Measurements from ENCODE around the gene CRP.

Gene CRP

GRCh38 chr1:159751031-159751430 is 36.6 kb upstream of the CRP start:
- DNase-seq: no peak
- Histone ChIP-seq H3K18ac (ENCODE audit: low read length) (no peak overlapping the region), H2BK120ac (ENCODE audit: low read depth, low read length) (no peak overlapping the region), H3K4ac (ENCODE audit: low read depth, low read length) (no peak overlapping the region), H2BK15ac (replicated peaks; ENCODE audit: low read depth) (no peak overlapping the region), H2AK5ac (ENCODE audit: low read length) (no peak overlapping the region), H3K36me3 (ENCODE audit: control insufficient read depth, insufficient read depth, low read length) (no peaks in the 10 kb centered on the region), H3K9ac (ENCODE audit: low read length) (no peak overlapping the region), H3K27ac (ENCODE audit: low read depth, low read length) (no peak overlapping the region), H4K5ac (ENCODE audit: low read length) (no peak overlapping the region), H3K4me1 (ENCODE audit: control insufficient read depth, low read depth, low read length) (no peaks in the 10 kb centered on the region), H3K4me3 (ENCODE audit: low read length) (no peak overlapping the region), H3K79me1 (ENCODE audit: low read length) (no peaks in the 10 kb centered on the region), H4K8ac (ENCODE audit: low read depth, low read length) (no peak overlapping the region), H3K79me2 (ENCODE audit: control insufficient read depth, insufficient read depth, low read length) (no peaks in the 10 kb centered on the region), H3K4me2 (ENCODE audit: low read length) (no peak overlapping the region), H3K56ac (ENCODE audit: low read length) (no peak overlapping the region), H3K27me3 (ENCODE audit: insufficient read depth, low read length, poor library complexity) (no peaks in the 10 kb centered on the region), H2BK5ac (ENCODE audit: low read length) (no peak overlapping the region), H3K23ac (ENCODE audit: low read length) (no peak overlapping the region)

- DNase-seq: no peak
- Histone ChIP-seq H3K56ac (ENCODE audit: low read length) (no peak overlapping the region), H3K79me2 (ENCODE audit: control insufficient read depth, insufficient read depth, low read length) (no peaks in the 10 kb centered on the region), H3K4me1 (ENCODE audit: control insufficient read depth, low read depth, low read length) (no peaks in the 10 kb centered on the region), H3K4ac (ENCODE audit: low read depth, low read length) (no peak overlapping the region), H3K4me3 (ENCODE audit: low read length) (no peak overlapping the region), H2AK5ac (ENCODE audit: low read length) (no peak overlapping the region), H2BK120ac (ENCODE audit: low read depth, low read length) (no peak overlapping the region), H3K23ac (ENCODE audit: low read length) (no peak overlapping the region), H3K27ac (ENCODE audit: low read depth, low read length) (no peak overlapping the region), H3K79me1 (ENCODE audit: low read length) (no peaks in the 10 kb centered on the region), H4K8ac (ENCODE audit: low read depth, low read length) (no peak overlapping the region), H2BK15ac (replicated peaks; ENCODE audit: low read depth) (no peak overlapping the region), H3K18ac (ENCODE audit: low read length) (no peak overlapping the region), H3K36me3 (ENCODE audit: control insufficient read depth, insufficient read depth, low read length) (no peaks in the 10 kb centered on the region), H2BK5ac (ENCODE audit: low read length) (no peak overlapping the region), H3K4me2 (ENCODE audit: low read length) (no peak overlapping the region), H3K27me3 (ENCODE audit: insufficient read depth, low read length, poor library complexity) (no peaks in the 10 kb centered on the region), H4K5ac (ENCODE audit: low read length) (no peak overlapping the region), H3K9ac (ENCODE audit: low read length) (no peak overlapping the region)
These were observed 36.2 kb upstream of the CRP start for GRCh38 chr1:159750621-159751020.

GRCh38 chr1:159749630-159750029 is 35.2 kb upstream of the CRP start:
- WGBS (ENCODE audit: extremely low coverage, insufficient coverage, low lambda C conversion rate): no CpG with 5 or more reads among the region's 2 CpGs
- Histone ChIP-seq H2BK120ac (ENCODE audit: low read depth, low read length) (no peak overlapping the region), H3K4ac (ENCODE audit: low read depth, low read length) (no peak overlapping the region), H3K23ac (ENCODE audit: low read length) (no peak overlapping the region), H3K79me2 (ENCODE audit: control insufficient read depth, insufficient read depth, low read length) (no peaks in the 10 kb centered on the region), H3K79me1 (ENCODE audit: low read length) (no peaks in the 10 kb centered on the region), H3K27ac (ENCODE audit: low read depth, low read length) (no peak overlapping the region), H3K27me3 (ENCODE audit: insufficient read depth, low read length, poor library complexity) (no peaks in the 10 kb centered on the region), H3K4me3 (ENCODE audit: low read length) (no peak overlapping the region), H3K4me1 (ENCODE audit: control insufficient read depth, low read depth, low read length) (no peaks in the 10 kb centered on the region), H2BK15ac (replicated peaks; ENCODE audit: low read depth) (no peak overlapping the region), H3K36me3 (ENCODE audit: control insufficient read depth, insufficient read depth, low read length) (no peaks in the 10 kb centered on the region), H3K18ac (ENCODE audit: low read length) (no peak overlapping the region), H3K56ac (ENCODE audit: low read length) (no peak overlapping the region), H2AK5ac (ENCODE audit: low read length) (no peak overlapping the region), H4K8ac (ENCODE audit: low read depth, low read length) (no peak overlapping the region), H3K4me2 (ENCODE audit: low read length) (no peak overlapping the region), H4K5ac (ENCODE audit: low read length) (no peak overlapping the region), H2BK5ac (ENCODE audit: low read length) (no peak overlapping the region), H3K9ac (ENCODE audit: low read length) (no peak overlapping the region)
- no peak for DNase-seq

GRCh38 chr1:159748370-159748769 is 34.0 kb upstream of the CRP start:
- no peaks in the 10 kb centered on the region for H3K27me3 ChIP-seq (ENCODE audit: insufficient read depth, low read length, poor library complexity)
- no peak overlapping the region for H3K18ac ChIP-seq (ENCODE audit: low read length)
- no peak overlapping the region for H2BK15ac ChIP-seq (replicated peaks; ENCODE audit: low read depth)
- H2AK5ac ChIP-seq (ENCODE audit: low read length): no peak overlapping the region
- no peak overlapping the region for H2BK120ac ChIP-seq (ENCODE audit: low read depth, low read length)
- H3K4me1 ChIP-seq (ENCODE audit: control insufficient read depth, low read depth, low read length): no peaks in the 10 kb centered on the region
- no peak overlapping the region for H3K9ac ChIP-seq (ENCODE audit: low read length)
- H4K5ac ChIP-seq (ENCODE audit: low read length): no peak overlapping the region
- no peak overlapping the region for H2BK5ac ChIP-seq (ENCODE audit: low read length)
- H3K4me2 ChIP-seq (ENCODE audit: low read length): no peak overlapping the region
- WGBS (ENCODE audit: extremely low coverage, insufficient coverage, low lambda C conversion rate): no CpG with 5 or more reads among the region's 1 CpG
- no peak overlapping the region for H3K4ac ChIP-seq (ENCODE audit: low read depth, low read length)
- no peak overlapping the region for H4K8ac ChIP-seq (ENCODE audit: low read depth, low read length)
- H3K56ac ChIP-seq (ENCODE audit: low read length): no peak overlapping the region
- no peak overlapping the region for H3K4me3 ChIP-seq (ENCODE audit: low read length)
- H3K27ac ChIP-seq (ENCODE audit: low read depth, low read length): no peak overlapping the region
- no peaks in the 10 kb centered on the region for H3K36me3 ChIP-seq (ENCODE audit: control insufficient read depth, insufficient read depth, low read length)
- no peaks in the 10 kb centered on the region for H3K79me2 ChIP-seq (ENCODE audit: control insufficient read depth, insufficient read depth, low read length)
- H3K79me1 ChIP-seq (ENCODE audit: low read length): no peaks in the 10 kb centered on the region
- no peak overlapping the region for H3K23ac ChIP-seq (ENCODE audit: low read length)
- DNase-seq: no peak

- Histone ChIP-seq H2BK120ac (ENCODE audit: low read depth, low read length) (no peak overlapping the region), H4K5ac (ENCODE audit: low read length) (no peak overlapping the region), H3K4me2 (ENCODE audit: low read length) (no peak overlapping the region), H3K56ac (ENCODE audit: low read length) (no peak overlapping the region), H3K23ac (ENCODE audit: low read length) (no peak overlapping the region), H2BK5ac (ENCODE audit: low read length) (no peak overlapping the region), H3K4ac (ENCODE audit: low read depth, low read length) (no peak overlapping the region), H3K4me1 (ENCODE audit: control insufficient read depth, low read depth, low read length) (no peaks in the 10 kb centered on the region), H3K36me3 (ENCODE audit: control insufficient read depth, insufficient read depth, low read length) (no peaks in the 10 kb centered on the region), H2AK5ac (ENCODE audit: low read length) (no peak overlapping the region), H3K27ac (ENCODE audit: low read depth, low read length) (no peak overlapping the region), H3K4me3 (ENCODE audit: low read length) (no peak overlapping the region), H3K27me3 (ENCODE audit: insufficient read depth, low read length, poor library complexity) (no peaks in the 10 kb centered on the region), H3K79me1 (ENCODE audit: low read length) (no peaks in the 10 kb centered on the region), H3K79me2 (ENCODE audit: control insufficient read depth, insufficient read depth, low read length) (no peaks in the 10 kb centered on the region), H2BK15ac (replicated peaks; ENCODE audit: low read depth) (no peak overlapping the region), H3K18ac (ENCODE audit: low read length) (no peak overlapping the region), H4K8ac (ENCODE audit: low read depth, low read length) (no peak overlapping the region), H3K9ac (ENCODE audit: low read length) (no peak overlapping the region)
- DNase-seq: no peak
- no CpG with 5 or more reads among the region's 3 CpGs for WGBS (ENCODE audit: extremely low coverage, insufficient coverage, low lambda C conversion rate)
These were observed 32.3 kb upstream of the CRP start for GRCh38 chr1:159746666-159747065.

GRCh38 chr1:159743651-159744410 is 29.4 kb upstream of the CRP start:
- no peak for DNase-seq
- H3K18ac ChIP-seq (ENCODE audit: low read length): no peak overlapping the region
- no peak overlapping the region for H3K9ac ChIP-seq (ENCODE audit: low read length)
- H3K36me3 ChIP-seq (ENCODE audit: control insufficient read depth, insufficient read depth, low read length): no peaks in the 10 kb centered on the region
- no peak overlapping the region for H3K23ac ChIP-seq (ENCODE audit: low read length)
- H2BK15ac ChIP-seq (replicated peaks; ENCODE audit: low read depth): no peak overlapping the region
- H3K79me2 ChIP-seq (ENCODE audit: control insufficient read depth, insufficient read depth, low read length): no peaks in the 10 kb centered on the region
- no peak overlapping the region for H4K5ac ChIP-seq (ENCODE audit: low read length)
- no peak overlapping the region for H2BK120ac ChIP-seq (ENCODE audit: low read depth, low read length)
- H3K56ac ChIP-seq (ENCODE audit: low read length): no peak overlapping the region
- WGBS (ENCODE audit: extremely low coverage, insufficient coverage, low lambda C conversion rate): no CpG with 5 or more reads among the region's 5 CpGs
- no peak overlapping the region for H2BK5ac ChIP-seq (ENCODE audit: low read length)
- no peak overlapping the region for H4K8ac ChIP-seq (ENCODE audit: low read depth, low read length)
- no peak overlapping the region for H3K4ac ChIP-seq (ENCODE audit: low read depth, low read length)
- no peak overlapping the region for H3K4me3 ChIP-seq (ENCODE audit: low read length)
- no peaks in the 10 kb centered on the region for H3K27me3 ChIP-seq (ENCODE audit: insufficient read depth, low read length, poor library complexity)
- no peak overlapping the region for H3K27ac ChIP-seq (ENCODE audit: low read depth, low read length)
- H3K4me2 ChIP-seq (ENCODE audit: low read length): no peak overlapping the region
- no peak overlapping the region for H2AK5ac ChIP-seq (ENCODE audit: low read length)
- no peaks in the 10 kb centered on the region for H3K4me1 ChIP-seq (ENCODE audit: control insufficient read depth, low read depth, low read length)
- H3K79me1 ChIP-seq (ENCODE audit: low read length): no peaks in the 10 kb centered on the region
